PC-9 (cell line): ENCODE data around the gene BCAR3. TPM values are rescaled to one million over a fixed set of nuclear protein-coding genes. Genes with fewer than 3 reads are reported as not detected.
"Not testable (repeated sequence)": the region's sequence is repeated elsewhere in the genome, so short reads cannot be mapped to it uniquely, and the experiment has no call there.

Experiments
- BruUV-seq: library from RNA; stranded (reverse); fragments of 400-500 nt; replicated peaks from 2 replicates; lab custom pipeline; 2021; lab: Mats Ljungman, UMichigan
- CTCF ChIA-PET: fragments of 300-600 bp; sonication (Branson Sonifier 250); formaldehyde crosslinking; loops from one replicate; lab custom pipeline; 2022; ENCODE audit warnings: antibody characterized with exemption; lab: Charles Lee
- POLR2A ChIA-PET: fragments of 300-600 bp; sonication (Branson Sonifier 250); formaldehyde crosslinking; loops from one replicate; lab custom pipeline; 2022; ENCODE audit warnings: antibody characterized with exemption; ENCODE audit not compliant: unreplicated experiment; lab: Charles Lee
- DNase-seq, 2 experiments: peaks; one replicate each; pipeline versions ENCODE4 v3.0.0 to v3.0.0-alpha.2; 2015 to 2022; ENCODE audit warnings: mixed read lengths in 1 of 2
- H2AFZ ChIP-seq: fragments of 200-600 bp; sonication (generic); 2 replicates; pipeline ENCODE4 v1.8.1; 2017; ENCODE audit warnings: antibody characterized with exemption
- H3F3A ChIP-seq: fragments of 200-600 bp; sonication (generic); 2 replicates; pipeline ENCODE4 v1.8.1; 2017; ENCODE audit warnings: antibody characterized with exemption, mild to moderate bottlenecking, low read depth; ENCODE audit not compliant: insufficient read depth
- H3K27ac ChIP-seq: fragments of 200-600 bp; sonication (generic); 2 replicates; pipeline ENCODE4 v1.6.1; 2016; ENCODE audit warnings: mixed run types
- H3K27me3 ChIP-seq: fragments of 200-600 bp; sonication (generic); 2 replicates; pipeline ENCODE4 v1.6.1; 2016; ENCODE audit warnings: low read depth, mixed run types; ENCODE audit not compliant: insufficient read depth
- H3K36me3 ChIP-seq: fragments of 200-600 bp; sonication (generic); 2 replicates; pipeline ENCODE4 v1.6.1; 2016; ENCODE audit warnings: low read depth, mixed run types
- H3K4me1 ChIP-seq: fragments of 200-600 bp; sonication (generic); replicated peaks from 2 replicates; pipeline ENCODE4 v1.6.1; 2016; ENCODE audit warnings: mixed run types; ENCODE audit not compliant: insufficient read depth
- H3K4me2 ChIP-seq: fragments of 200-600 bp; sonication (generic); 2 replicates; pipeline ENCODE4 v1.6.1; 2017; ENCODE audit warnings: mixed run types
- H3K4me3 ChIP-seq: fragments of 200-600 bp; sonication (generic); 2 replicates; pipeline ENCODE4 v1.6.1; 2016; ENCODE audit warnings: mixed run types
- H3K79me2 ChIP-seq: fragments of 200-600 bp; sonication (generic); 2 replicates; pipeline ENCODE4 v1.6.1; 2017; ENCODE audit warnings: low read depth, mixed run types
- H3K9me2 ChIP-seq: fragments of 200-600 bp; sonication (generic); 2 replicates; pipeline ENCODE4 v1.8.1; 2017; ENCODE audit warnings: mild to moderate bottlenecking; ENCODE audit not compliant: insufficient read depth
- H3K9me3 ChIP-seq: fragments of 200-600 bp; sonication (generic); 2 replicates; pipeline ENCODE4 v1.8.1; 2016; ENCODE audit warnings: low read depth; ENCODE audit not compliant: insufficient read depth
- H4K20me1 ChIP-seq: fragments of 200-600 bp; sonication (generic); 2 replicates; pipeline ENCODE4 v1.8.1; 2017; ENCODE audit not compliant: insufficient read depth
- CTCF ChIP-seq: fragments of 200-600 bp; sonication (generic); conservative IDR thresholded peaks from 2 replicates; pipeline ENCODE4 v1.6.1; 2017; ENCODE audit warnings: mixed run types, antibody characterized with exemption, mild to moderate bottlenecking, moderate library complexity
- EZH2 ChIP-seq: fragments of 200-600 bp; sonication (generic); IDR thresholded peaks from 2 replicates; pipeline ENCODE4 v1.8.0; 2017; ENCODE audit warnings: antibody characterized with exemption, low read depth
- intact Hi-C: fragments of 100-400 bp; cut with micrococcal nuclease; formaldehyde crosslinking; loops from one replicate; pipeline ENCODE4 v1.10.0; 2022; ENCODE audit not compliant: unreplicated experiment
- total RNA-seq: library from RNA; stranded (reverse); gene quantifications from 2 replicates; pipeline ENCODE4 v1.2.3, GENCODE V29; 2021

BCAR3 gene
- total RNA-seq, 1 experiment from 2014 or later = 70.0 TPM

GRCh38 chr1:93559045-93559444, 122.6 kb downstream of the BCAR3 start:
- TF ChIP-seq EZH2 (no peak), CTCF (no peak)
- H3K4me2 ChIP-seq = no peak overlapping the region
- H3K4me1 ChIP-seq = peaks cover 5% of the 10 kb centered on the region
- DNase-seq = no peak
- no TSS peak for BruUV-seq
- peaks cover 4% of the 10 kb centered on the region; the same call in 1 of the 2 replicates for H4K20me1 ChIP-seq
- CTCF ChIA-PET = interaction anchor here (0.6 kb wide), 1 partner anchor 128 kb away, joined by 4 read pairs; no protein-coding TSS in a partner anchor
- POLR2A ChIA-PET = interaction anchor here (0.7 kb wide), 2 partner anchors 26 to 140 kb away, joined by 3 to 6 read pairs; no protein-coding TSS in a partner anchor
- no peaks in the 10 kb centered on the region for H3K79me2 ChIP-seq
- peaks cover 51% of the 10 kb centered on the region for H3K36me3 ChIP-seq
- no peaks in the 10 kb centered on the region for H3K9me2 ChIP-seq
- no peak overlapping the region for H3K27ac ChIP-seq
- H3F3A ChIP-seq = peaks cover 89% of the 10 kb centered on the region
- no peak overlapping the region for H2AFZ ChIP-seq
- no peaks in the 10 kb centered on the region for H3K27me3 ChIP-seq
- no peaks in the 10 kb centered on the region for H3K9me3 ChIP-seq
- no peak overlapping the region for H3K4me3 ChIP-seq
- intact Hi-C loops = loop anchor here (10.0 kb wide), 1 partner anchor 114 kb away; the partner anchor contains the start of gene FNBP1L

GRCh38 chr1:93556291-93556690, 125.3 kb downstream of the BCAR3 start:
- Histone ChIP-seq H3K9me2 (no peaks in the 10 kb centered on the region), H3K4me1 (peaks cover 11% of the 10 kb centered on the region), H3F3A (peaks cover 69% of the 10 kb centered on the region), H3K79me2 (no peaks in the 10 kb centered on the region), H3K36me3 (peaks cover 29% of the 10 kb centered on the region), H2AFZ (no peak overlapping the region), H4K20me1 (0 out of 2 replicates have a peak, but pooled peaks cover 4% of the 10 kb centered on the region), H3K27ac (no peak overlapping the region), H3K9me3 (no peaks in the 10 kb centered on the region), H3K4me2 (no peak overlapping the region), H3K4me3 (no peak overlapping the region), H3K27me3 (no peaks in the 10 kb centered on the region)
- CTCF ChIA-PET = no interaction called here
- TF ChIP-seq CTCF = no peak
- no peak for TF ChIP-seq EZH2
- intact Hi-C loops = loop anchor here (10.0 kb wide), 1 partner anchor 111 kb away; the partner anchor contains the start of gene FNBP1L
- no TSS peak for BruUV-seq
- no peak for DNase-seq
- POLR2A ChIA-PET = no interaction called here

- intact Hi-C loops = loop anchor here (10.0 kb wide), 1 partner anchor 110 kb away; the partner anchor contains the start of gene FNBP1L
- Histone ChIP-seq H3K27me3 (no peaks in the 10 kb centered on the region), H3K4me1 (peaks cover 11% of the 10 kb centered on the region), H3K9me2 (no peaks in the 10 kb centered on the region), H2AFZ (no peak overlapping the region), H3K9me3 (no peaks in the 10 kb centered on the region), H3K79me2 (no peaks in the 10 kb centered on the region), H3K27ac (no peak overlapping the region), H4K20me1 (0 out of 2 replicates have a peak, but pooled peaks cover 4% of the 10 kb centered on the region), H3K4me3 (no peak overlapping the region), H3K36me3 (peaks cover 18% of the 10 kb centered on the region), H3K4me2 (no peak overlapping the region), H3F3A (peaks cover 58% of the 10 kb centered on the region)
- ChIA-PET CTCF (interaction anchor here (0.7 kb wide), 1 partner anchor 278 kb away, joined by 5 read pairs; no protein-coding TSS in a partner anchor), POLR2A (no interaction called here)
- TF ChIP-seq EZH2 (no peak), CTCF (no peak)
- BruUV-seq = no TSS peak
- DNase-seq = no peak
Measured at GRCh38 chr1:93554883-93555872, 126.5 kb downstream of the BCAR3 start.

- CTCF ChIA-PET, H3K4me2 ChIP-seq, H3K4me3 ChIP-seq, POLR2A ChIA-PET, H3K9me3 ChIP-seq, H4K20me1 ChIP-seq, H3K27ac ChIP-seq, BruUV-seq, H2AFZ ChIP-seq, H3K36me3 ChIP-seq, H3K27me3 ChIP-seq, H3K79me2 ChIP-seq, H3K9me2 ChIP-seq: not testable (repeated sequence)
- peaks cover 46% of the 10 kb centered on the region for H3F3A ChIP-seq
- intact Hi-C loops = loop anchor here (10.0 kb wide), 1 partner anchor 109 kb away; the partner anchor contains the start of gene FNBP1L
- H3K4me1 ChIP-seq = peaks cover 11% of the 10 kb centered on the region
- peak in 1 of 2 experiments; percentile 61 for DNase-seq
Measured at GRCh38 chr1:93553886-93554490, 127.6 kb downstream of the BCAR3 start.
